Colonic mucosa (tissue), 4 donors: ENCODE data around the gene DNMT3A. TPM values are rescaled to one million over a fixed set of nuclear protein-coding genes. Genes with fewer than 3 reads are reported as not detected.

ENCODE experiments used
- DNase-seq: peaks from one replicate; pipeline ENCODE4 v3.0.0-alpha.2; 2020
- H3K27ac ChIP-seq: fragments of 200-600 bp; one replicate; pipeline ENCODE4 v1.8.0; 2021
- H3K27me3 ChIP-seq: fragments of 200-600 bp; one replicate; pipeline ENCODE4 v1.8.0; 2021
- H3K36me3 ChIP-seq: fragments of 200-600 bp; one replicate; pipeline ENCODE4 v1.8.0; 2021
- H3K4me1 ChIP-seq: fragments of 200-600 bp; one replicate; pipeline ENCODE4 v1.8.0; 2021; ENCODE audit warnings: mild to moderate bottlenecking
- H3K4me3 ChIP-seq: fragments of 200-600 bp; one replicate; pipeline ENCODE4 v1.8.0; 2021
- H3K9ac ChIP-seq, 2 donors: one replicate each; pipeline ENCODE4 v1.7.0; 2013; ENCODE audit warnings: control low read depth in 2 of 2, low read depth in 2 of 2, low read length in 2 of 2
- H3K9me3 ChIP-seq: fragments of 200-600 bp; one replicate; pipeline ENCODE4 v1.8.0; 2021
- CTCF ChIP-seq: fragments of 200-600 bp; IDR thresholded peaks from one replicate; pipeline ENCODE4 v1.8.0; 2022; ENCODE audit warnings: antibody characterized with exemption, mild to moderate bottlenecking
- intact Hi-C: fragments of 100-400 bp; cut with DNase I; formaldehyde crosslinking; loops from one replicate; pipeline ENCODE4 v1.14.1; 2022
- total RNA-seq, 2 donors: library from RNA; stranded (reverse); fragmentation: NEBNext Ultra II Directional in 1 of 2; extraction: Animal tissue kit (Norgen Biotek cat#: 25700) in 1 of 2; gene quantifications; one replicate each; pipeline ENCODE4 v1.2.1, GENCODE V29; 2021
- donor health status: healthy.
- donor health status: DM: no; HTN: no; CAD: no.
- donor health status: DM: no; HTN: no; CAD: no.

Gene DNMT3A
- total RNA-seq, 2 donors from 2014 or later = 30.8 to 44.5 TPM

DNA sequence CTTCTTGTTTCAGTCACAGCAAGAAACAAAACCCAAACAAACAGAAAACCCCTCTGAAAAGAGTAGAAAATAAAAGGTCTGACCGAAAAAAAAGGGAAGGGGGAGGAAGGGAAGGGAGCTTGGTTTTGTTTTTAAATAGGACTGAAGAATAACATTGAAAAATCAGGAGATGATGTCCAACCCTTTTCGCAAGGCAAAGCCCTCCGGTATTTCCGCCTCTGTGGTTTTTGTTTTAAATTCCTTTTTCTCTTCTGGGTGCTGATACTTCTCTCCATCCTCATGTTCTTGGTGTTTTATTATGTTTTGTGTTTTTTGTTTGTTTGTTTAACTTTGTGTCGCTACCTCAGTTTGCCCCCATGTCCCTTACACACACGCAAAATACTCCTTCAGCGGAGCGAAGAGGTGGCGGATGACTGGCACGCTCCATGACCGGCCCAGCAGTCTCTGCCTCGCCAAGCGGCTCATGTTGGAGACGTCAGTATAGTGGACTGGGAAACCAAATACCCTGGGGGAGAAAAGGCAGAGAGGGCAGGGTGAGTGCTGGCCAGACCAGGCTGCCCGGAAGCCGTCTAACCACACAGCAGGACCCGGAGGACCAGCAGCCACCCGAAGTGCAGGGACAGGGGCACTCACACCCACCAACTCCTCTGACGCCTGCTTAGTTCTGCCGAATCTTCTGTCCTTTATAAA is 107.7 kb downstream of the DNMT3A start:
- no peak for DNase-seq

DNA sequence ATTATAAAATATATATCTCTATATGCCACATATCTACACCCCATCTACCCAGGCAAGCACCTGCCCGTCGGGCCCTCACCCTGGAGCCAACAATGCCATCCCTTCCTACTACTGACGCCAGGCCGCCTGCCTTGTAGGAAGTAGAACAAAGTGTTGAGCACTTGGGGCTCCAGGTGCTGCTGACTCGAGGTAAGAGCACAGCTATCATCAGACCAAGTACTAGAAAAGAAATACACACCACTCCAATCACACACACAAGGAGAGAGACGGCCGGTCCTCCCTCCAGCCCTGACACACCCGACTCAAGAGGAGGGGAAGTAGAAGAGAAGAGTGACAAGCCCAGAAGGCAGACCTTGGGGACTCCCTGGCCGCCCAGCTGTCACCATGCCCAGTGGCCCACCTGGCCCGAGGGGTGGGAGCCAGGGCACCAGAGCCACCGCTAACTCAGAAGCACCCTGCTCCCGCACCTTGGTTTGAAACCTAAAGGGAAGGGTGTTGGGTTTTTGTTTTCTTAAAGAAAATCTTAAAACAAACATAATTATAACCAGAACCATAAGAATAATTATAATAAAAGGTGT is 109.4 kb downstream of the DNMT3A start:
- no peak for TF ChIP-seq CTCF
- intact Hi-C loops = no loop called here
- H3K9me3 ChIP-seq = no peaks in the 10 kb centered on the region
- no peaks in the 10 kb centered on the region for H3K27me3 ChIP-seq
- H3K27ac ChIP-seq = no peak overlapping the region
- H3K9ac ChIP-seq = no peak overlapping the region
- H3K4me3 ChIP-seq = no peak overlapping the region
- no peaks in the 10 kb centered on the region for H3K4me1 ChIP-seq
- no peak for DNase-seq
- no peaks in the 10 kb centered on the region for H3K36me3 ChIP-seq

More for the DNA sequence above, 107.7 kb downstream of the DNMT3A start:
- no peaks in the 10 kb centered on the region for H3K9me3 ChIP-seq
- no peak overlapping the region for H3K9ac ChIP-seq
- H3K27me3 ChIP-seq = no peaks in the 10 kb centered on the region
- intact Hi-C loops = no loop called here
- no peak overlapping the region for H3K27ac ChIP-seq
- H3K36me3 ChIP-seq = no peaks in the 10 kb centered on the region
- TF ChIP-seq CTCF = no peak
- H3K4me3 ChIP-seq = no peak overlapping the region
- H3K4me1 ChIP-seq = no peaks in the 10 kb centered on the region

- Histone ChIP-seq H3K9me3 (no peaks in the 10 kb centered on the region), H3K27ac (no peak overlapping the region), H3K36me3 (no peaks in the 10 kb centered on the region), H3K4me3 (no peak overlapping the region), H3K27me3 (no peaks in the 10 kb centered on the region), H3K9ac (no peak overlapping the region), H3K4me1 (no peaks in the 10 kb centered on the region)
- TF ChIP-seq CTCF = no peak
- intact Hi-C loops = no loop called here
- no peak for DNase-seq
Measured at GRCh38 chr2:25230948-25231311, 110.8 kb downstream of the DNMT3A start.

DNA sequence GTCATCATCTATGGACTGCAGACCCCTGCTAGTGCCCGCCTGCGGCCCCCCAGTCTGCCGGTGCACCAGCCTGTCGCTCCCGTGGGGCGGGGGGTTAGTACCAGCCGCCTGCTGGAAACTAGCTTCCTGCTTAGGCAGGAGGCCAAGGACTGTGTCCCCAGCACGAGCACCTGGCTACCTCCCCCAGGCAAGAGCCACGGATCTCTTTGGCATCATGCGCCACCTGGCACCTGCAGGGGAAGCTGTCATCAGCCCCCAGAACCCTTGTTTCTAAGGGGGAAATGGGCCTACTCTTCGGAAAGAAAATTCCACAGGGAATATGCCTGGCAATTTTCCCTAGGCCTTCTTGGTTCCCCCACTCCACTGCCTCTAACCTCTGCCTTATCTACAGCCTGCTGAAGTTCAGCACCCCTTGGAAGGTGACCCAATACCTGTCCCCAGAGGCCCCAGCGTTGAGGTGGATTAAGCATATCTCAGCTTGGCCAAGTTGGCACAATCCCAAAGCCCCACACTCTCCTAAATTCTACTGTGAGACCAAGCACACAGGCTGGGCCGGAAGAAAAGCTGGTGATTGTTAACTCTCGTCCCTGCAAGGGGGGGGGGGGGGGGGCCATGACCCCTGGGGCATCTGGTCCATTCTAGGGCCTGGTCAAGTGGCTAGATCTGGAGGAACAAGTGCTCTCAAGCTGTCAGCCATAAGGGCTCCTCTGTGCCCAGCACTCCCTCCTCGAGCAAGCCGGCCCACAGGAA is 111.4 kb downstream of the DNMT3A start:
- no peak for TF ChIP-seq CTCF
- no peak for DNase-seq
- H3K27ac ChIP-seq = no peak overlapping the region
- H3K4me3 ChIP-seq = no peak overlapping the region
- intact Hi-C loops = no loop called here
- no peaks in the 10 kb centered on the region for H3K36me3 ChIP-seq
- no peaks in the 10 kb centered on the region for H3K9me3 ChIP-seq
- no peak overlapping the region for H3K9ac ChIP-seq
- H3K27me3 ChIP-seq = no peaks in the 10 kb centered on the region
- H3K4me1 ChIP-seq = no peaks in the 10 kb centered on the region

GRCh38 chr2:25229279-25230197 is 112.2 kb downstream of the DNMT3A start:
- H3K9me3 ChIP-seq = no peaks in the 10 kb centered on the region
- TF ChIP-seq CTCF = no peak
- no peaks in the 10 kb centered on the region for H3K4me1 ChIP-seq
- no peak overlapping the region for H3K9ac ChIP-seq
- H3K27ac ChIP-seq = no peak overlapping the region
- H3K36me3 ChIP-seq = no peaks in the 10 kb centered on the region
- DNase-seq = no peak
- no peak overlapping the region for H3K4me3 ChIP-seq
- H3K27me3 ChIP-seq = no peaks in the 10 kb centered on the region
- intact Hi-C loops = no loop called here
